ENCODE results near the gene MAN2A2.

DNA sequence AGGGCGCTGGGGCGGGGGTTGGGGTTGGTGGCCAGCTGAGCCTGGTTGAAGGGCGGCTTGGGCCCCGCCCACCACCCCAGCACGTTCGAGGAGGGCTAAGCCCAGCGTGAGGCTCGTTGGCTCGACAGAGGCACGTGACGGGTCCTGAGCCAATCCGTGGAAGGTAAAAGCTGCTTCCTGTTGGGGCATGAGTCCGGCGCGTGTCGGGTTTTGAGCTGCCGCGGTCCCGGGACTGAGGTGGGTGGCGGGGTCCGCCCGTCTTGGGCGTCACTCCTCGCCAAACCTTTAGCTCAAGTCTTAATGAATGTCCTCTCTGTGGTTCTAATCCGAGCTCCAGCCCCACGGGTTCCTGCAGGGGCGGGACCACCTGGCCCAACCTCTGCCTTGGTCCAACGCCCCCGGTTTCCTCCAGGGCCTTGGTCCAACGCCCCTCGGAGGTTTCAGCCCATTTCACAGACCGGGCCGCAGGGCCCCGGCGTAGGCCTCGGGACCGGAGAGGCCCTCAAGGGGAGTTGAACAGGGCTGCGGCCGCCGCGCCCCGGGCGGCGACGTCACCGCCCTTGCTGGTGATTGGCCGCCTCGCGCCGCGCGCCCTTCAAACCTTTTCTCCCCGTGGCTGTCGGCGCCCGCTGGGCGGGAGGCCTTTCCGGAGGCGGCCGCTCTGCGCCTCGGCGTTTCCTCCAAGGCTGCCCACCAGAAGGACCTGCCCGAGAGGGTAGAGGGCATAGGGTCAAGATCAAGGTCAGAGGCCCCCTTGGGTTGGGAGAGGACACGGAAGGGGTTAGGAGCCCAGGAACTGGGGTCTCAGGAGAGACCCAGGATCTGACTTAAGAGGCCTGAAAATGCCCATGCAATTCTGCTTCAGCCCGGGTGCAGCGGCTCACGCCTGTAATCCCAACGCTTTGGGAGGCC lies 51.9 kb downstream of the MAN2A2 start, which contains the start of gene RCCD1:
- TF ChIP-seq, protein P1, sequence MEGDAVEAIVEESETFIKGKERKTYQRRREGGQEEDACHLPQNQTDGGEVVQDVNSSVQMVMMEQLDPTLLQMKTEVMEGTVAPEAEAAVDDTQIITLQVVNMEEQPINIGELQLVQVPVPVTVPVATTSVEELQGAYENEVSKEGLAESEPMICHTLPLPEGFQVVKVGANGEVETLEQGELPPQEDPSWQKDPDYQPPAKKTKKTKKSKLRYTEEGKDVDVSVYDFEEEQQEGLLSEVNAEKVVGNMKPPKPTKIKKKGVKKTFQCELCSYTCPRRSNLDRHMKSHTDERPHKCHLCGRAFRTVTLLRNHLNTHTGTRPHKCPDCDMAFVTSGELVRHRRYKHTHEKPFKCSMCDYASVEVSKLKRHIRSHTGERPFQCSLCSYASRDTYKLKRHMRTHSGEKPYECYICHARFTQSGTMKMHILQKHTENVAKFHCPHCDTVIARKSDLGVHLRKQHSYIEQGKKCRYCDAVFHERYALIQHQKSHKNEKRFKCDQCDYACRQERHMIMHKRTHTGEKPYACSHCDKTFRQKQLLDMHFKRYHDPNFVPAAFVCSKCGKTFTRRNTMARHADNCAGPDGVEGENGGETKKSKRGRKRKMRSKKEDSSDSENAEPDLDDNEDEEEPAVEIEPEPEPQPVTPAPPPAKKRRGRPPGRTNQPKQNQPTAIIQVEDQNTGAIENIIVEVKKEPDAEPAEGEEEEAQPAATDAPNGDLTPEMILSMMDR (IDR thresholded peaks at IDR 0.05; ENCODE audit: low read depth, low read length, poor library complexity, severe bottlenecking), result no peak
- no peak for TF ChIP-seq EZH2phosphoT487 (IDR thresholded peaks at IDR 0.05; ENCODE audit: borderline replicate concordance, low read length)

All from DOHH2 (cell line).